ENCODE data around the gene RBBP8NL. TPM values are rescaled to one million over a fixed set of nuclear protein-coding genes. Genes with fewer than 3 reads are reported as not detected.
A peak's percentile ranks its signal among the peaks of the same experiment; 100 is the strongest.
"Not testable (repeated sequence)": the region's sequence is repeated elsewhere in the genome, so short reads cannot be mapped to it uniquely, and the experiment has no call there.

The RBBP8NL gene
- total RNA-seq, 1 donor from 2014 or later = 17.5 TPM

GRCh38 chr20:62426699-62427131, 624 bp downstream of the RBBP8NL start:
- peak overlapping the region; percentile 88 for H3K27ac Mint-ChIP-seq
- H3K36me3 Mint-ChIP-seq (ENCODE audit: insufficient read depth) = peaks cover 2% of the 10 kb centered on the region
- no peaks in the 10 kb centered on the region for H3K9me3 Mint-ChIP-seq (ENCODE audit: low read depth)
- no peak for TF ChIP-seq CTCF (IDR thresholded peaks at IDR 0.05; ENCODE audit: unreplicated experiment)
- peaks cover 2% of the 10 kb centered on the region for H3K27me3 Mint-ChIP-seq
- DNase-seq (ENCODE audit: low spot score, unreplicated experiment) = peak; percentile 58
- peak overlapping the region; percentile 72 for H3K4me3 Mint-ChIP-seq (ENCODE audit: low read depth)
- H3K4me1 Mint-ChIP-seq (ENCODE audit: low read depth) = peaks cover 43% of the 10 kb centered on the region

GRCh38 chr20:62426059-62426348, 1.3 kb downstream of the RBBP8NL start:
- not testable (repeated sequence) for H3K27me3 Mint-ChIP-seq; H3K4me3 Mint-ChIP-seq (ENCODE audit: low read depth); H3K36me3 Mint-ChIP-seq (ENCODE audit: insufficient read depth); DNase-seq (ENCODE audit: low spot score, unreplicated experiment); H3K27ac Mint-ChIP-seq; H3K9me3 Mint-ChIP-seq (ENCODE audit: low read depth)
- H3K4me1 Mint-ChIP-seq (ENCODE audit: low read depth) = peaks cover 38% of the 10 kb centered on the region

- H3K4me1 Mint-ChIP-seq (ENCODE audit: low read depth) = peaks cover 33% of the 10 kb centered on the region
Observed at GRCh38 chr20:62425281-62426058, 1.9 kb downstream of the RBBP8NL start.

DNA sequence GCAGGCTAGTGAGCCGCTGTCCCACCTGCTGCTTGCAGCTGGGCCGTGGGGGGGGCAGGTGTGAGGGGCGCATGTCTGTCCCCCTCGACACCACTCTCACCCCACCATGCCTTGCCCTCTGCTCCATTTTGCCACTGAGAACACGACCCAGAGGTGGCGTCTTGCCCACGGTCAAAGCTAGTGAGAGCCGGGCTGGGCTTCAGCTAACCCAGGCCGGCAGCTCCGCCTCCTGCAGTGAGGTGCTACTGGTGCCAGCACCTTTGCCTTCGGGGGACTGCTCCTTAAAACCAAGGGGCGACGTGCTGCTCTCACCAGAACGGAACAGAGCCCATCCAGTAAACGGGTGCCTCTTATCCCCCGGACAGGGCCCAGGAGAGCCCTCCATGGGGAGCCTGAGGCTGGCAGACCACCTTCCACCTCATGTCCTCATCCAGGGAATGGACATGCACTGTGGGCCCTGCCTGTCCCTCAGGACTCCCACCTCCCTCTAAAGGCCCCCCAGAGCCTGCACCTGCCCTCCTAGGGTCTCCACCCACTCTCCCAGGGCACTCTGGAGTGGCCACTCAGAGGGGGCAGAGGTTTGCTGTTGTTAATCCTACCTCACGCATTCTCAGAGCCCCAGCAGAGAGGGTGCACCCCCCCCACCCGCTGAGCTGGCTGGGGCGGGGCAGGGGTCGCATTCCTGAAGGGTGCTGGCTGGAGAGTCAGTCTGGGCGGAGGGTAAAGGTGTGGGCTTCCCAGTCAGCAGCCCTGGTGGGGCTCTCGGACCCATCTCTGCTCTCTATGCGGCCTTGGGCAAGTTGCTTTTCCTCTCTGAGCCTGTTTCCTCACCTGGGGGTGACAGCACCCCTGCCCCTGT, 2.9 kb downstream of the RBBP8NL start:
- Mint-ChIP-seq H3K27me3 (peaks cover 4% of the 10 kb centered on the region), H3K9me3 (ENCODE audit: low read depth) (no peaks in the 10 kb centered on the region), H3K36me3 (ENCODE audit: insufficient read depth) (peaks cover 2% of the 10 kb centered on the region), H3K4me1 (ENCODE audit: low read depth) (peaks cover 28% of the 10 kb centered on the region), H3K27ac (peak overlapping the region; percentile 45), H3K4me3 (ENCODE audit: low read depth) (peak overlapping the region; percentile 16)
- no peak for DNase-seq (ENCODE audit: low spot score, unreplicated experiment)
- TF ChIP-seq CTCF (IDR thresholded peaks at IDR 0.05; ENCODE audit: unreplicated experiment) = no peak

More at GRCh38 chr20:62425281-62426058, 1.9 kb downstream of the RBBP8NL start:
- Mint-ChIP-seq H3K9me3 (ENCODE audit: low read depth) (no peaks in the 10 kb centered on the region), H3K27ac (peak overlapping the region; percentile 45), H3K36me3 (ENCODE audit: insufficient read depth) (peaks cover 2% of the 10 kb centered on the region), H3K27me3 (no peaks in the 10 kb centered on the region), H3K4me3 (ENCODE audit: low read depth) (no peak overlapping the region)
- TF ChIP-seq CTCF (IDR thresholded peaks at IDR 0.05; ENCODE audit: unreplicated experiment) = no peak
- DNase-seq (ENCODE audit: low spot score, unreplicated experiment) = no peak

- Mint-ChIP-seq H3K27me3 (peaks cover 4% of the 10 kb centered on the region), H3K9me3 (ENCODE audit: low read depth) (no peaks in the 10 kb centered on the region), H3K4me1 (ENCODE audit: low read depth) (peaks cover 19% of the 10 kb centered on the region), H3K4me3 (ENCODE audit: low read depth) (no peak overlapping the region), H3K36me3 (ENCODE audit: insufficient read depth) (peaks cover 3% of the 10 kb centered on the region), H3K27ac (no peak overlapping the region)
- no peak for TF ChIP-seq CTCF (IDR thresholded peaks at IDR 0.05; ENCODE audit: unreplicated experiment)
- no peak for DNase-seq (ENCODE audit: low spot score, unreplicated experiment)
Observed at GRCh38 chr20:62423326-62423706, 4.0 kb downstream of the RBBP8NL start.

Data from progenitor cell of endocrine pancreas (in vitro differentiated cells).